ENCODE results near the gene ATP6V1G3. TPM values are rescaled to one million over a fixed set of nuclear protein-coding genes. Genes with fewer than 3 reads are reported as not detected.
"Not testable (repeated sequence)": the region's sequence is repeated elsewhere in the genome, so short reads cannot be mapped to it uniquely, and the experiment has no call there.

Gene ATP6V1G3
- total RNA-seq, 1 donor from 2014 or later, result not detected

GRCh38 chr1:198543670-198544260 is 3.3 kb upstream of the ATP6V1G3 start:
- DNase-seq (ENCODE audit: low spot score), result no peak

- DNase-seq (ENCODE audit: low spot score), result no peak
Measured at GRCh38 chr1:198542632-198543031, 2.2 kb upstream of the ATP6V1G3 start.

DNA sequence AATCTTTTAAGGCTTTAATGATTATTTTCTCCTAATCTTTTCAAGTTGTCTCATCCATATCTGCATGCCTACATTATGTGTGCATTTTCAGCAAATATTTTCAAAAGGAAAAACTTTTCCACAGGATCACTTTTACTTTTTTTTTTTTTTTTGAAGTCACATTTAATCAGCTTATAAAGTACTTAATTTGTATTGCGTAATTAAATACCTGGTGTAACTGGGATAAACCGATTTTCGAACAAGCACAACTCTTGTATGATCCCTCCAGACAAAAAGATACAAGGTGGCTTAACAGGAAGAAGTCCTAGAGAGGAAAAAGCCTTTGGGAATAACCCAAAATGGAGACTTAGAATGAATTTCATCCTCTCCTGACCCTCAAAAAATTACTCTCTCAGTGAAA is 1.3 kb upstream of the ATP6V1G3 start:
- no peak for DNase-seq (ENCODE audit: low spot score)

- DNase-seq (ENCODE audit: low spot score), result no peak
Measured at GRCh38 chr1:198538579-198539364, 1.7 kb downstream of the ATP6V1G3 start.

- DNase-seq (ENCODE audit: low spot score), result no peak
Measured at GRCh38 chr1:198535631-198536030, 4.8 kb downstream of the ATP6V1G3 start.

DNA sequence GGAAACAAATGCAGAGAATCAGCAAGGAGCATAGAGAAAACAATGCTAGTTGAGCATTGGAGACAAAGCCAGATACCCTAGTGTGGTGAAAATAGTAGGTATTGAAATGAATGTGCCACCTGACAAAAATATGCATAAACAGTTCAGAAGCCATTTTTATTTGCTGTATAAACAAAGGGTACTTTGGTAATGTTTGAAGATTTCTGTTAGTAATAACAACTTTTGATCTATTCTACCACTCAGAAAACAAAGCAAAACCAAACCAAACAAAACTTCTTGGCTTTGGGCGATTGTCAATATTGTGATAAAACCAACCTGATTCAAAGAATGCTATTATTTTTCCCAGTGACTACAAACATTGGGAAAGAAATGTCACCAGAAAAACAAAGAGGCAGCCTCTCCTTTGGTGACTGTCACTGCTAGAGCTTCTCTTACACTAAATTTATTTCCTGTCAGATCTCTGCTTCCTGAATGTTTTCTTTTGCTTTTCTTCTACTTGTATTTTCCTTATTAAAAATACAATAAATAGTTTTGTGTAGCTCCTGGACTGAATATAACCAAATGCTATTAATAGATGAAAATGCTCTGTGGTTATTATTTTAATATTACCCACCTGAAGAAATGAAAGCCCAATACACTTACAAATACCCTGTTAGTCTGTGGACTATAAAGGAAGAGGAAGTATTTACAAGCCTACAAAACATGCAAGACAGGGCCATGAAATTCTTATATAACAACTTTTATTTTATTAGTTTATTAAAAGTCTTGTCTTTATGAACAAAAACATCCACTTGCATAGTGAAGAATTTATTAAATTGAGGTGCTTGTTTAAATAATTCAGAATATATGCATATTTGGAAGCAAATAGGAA is 5.7 kb downstream of the ATP6V1G3 start:
- DNase-seq (ENCODE audit: low spot score), result no peak

DNA sequence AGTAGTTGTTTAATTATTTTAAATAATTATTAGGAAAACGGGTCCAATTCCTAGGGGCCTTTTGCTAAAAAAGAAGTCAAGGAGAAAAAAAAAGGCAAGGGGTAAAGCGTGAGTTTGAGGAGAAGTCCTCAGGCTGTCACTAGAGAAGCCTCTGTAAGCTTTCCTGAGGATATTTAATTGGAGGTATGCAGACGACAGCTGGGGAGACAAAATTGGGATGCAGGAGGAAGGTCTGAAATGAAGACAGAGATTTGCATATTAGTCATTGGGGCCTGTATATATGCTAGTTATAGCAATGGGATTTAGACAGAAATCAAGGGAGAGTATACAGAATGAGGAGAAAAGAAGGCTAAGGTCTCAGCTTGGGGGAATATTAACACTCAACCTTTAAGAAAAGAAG is 8.6 kb downstream of the ATP6V1G3 start:
- DNase-seq (ENCODE audit: low spot score), result no peak

DNA sequence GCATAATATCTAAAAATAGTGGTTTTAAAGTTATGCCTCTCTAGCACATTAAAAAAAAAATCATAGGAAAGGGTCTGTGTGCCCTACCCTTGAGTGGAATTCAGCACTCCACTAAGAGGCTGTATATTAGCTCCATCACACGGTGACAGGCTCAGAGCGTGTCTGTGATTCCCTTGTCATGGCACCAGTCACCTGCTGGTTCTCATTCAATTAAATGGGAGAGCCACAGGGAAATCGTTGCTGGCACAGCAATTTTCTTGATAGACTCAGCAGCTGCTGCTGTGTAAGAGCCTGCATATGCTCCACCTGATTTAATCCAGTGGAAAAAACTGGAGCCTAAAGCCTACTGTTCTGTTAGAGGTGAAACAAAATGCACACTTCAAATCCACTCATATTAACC is 9.5 kb downstream of the ATP6V1G3 start:
- DNase-seq (ENCODE audit: low spot score), result no peak

GRCh38 chr1:198529414-198529813 is 11.1 kb downstream of the ATP6V1G3 start:
- no peak for DNase-seq (ENCODE audit: low spot score)

- DNase-seq (ENCODE audit: low spot score), result no peak
Measured at GRCh38 chr1:198528364-198528763, 12.1 kb downstream of the ATP6V1G3 start.

DNA sequence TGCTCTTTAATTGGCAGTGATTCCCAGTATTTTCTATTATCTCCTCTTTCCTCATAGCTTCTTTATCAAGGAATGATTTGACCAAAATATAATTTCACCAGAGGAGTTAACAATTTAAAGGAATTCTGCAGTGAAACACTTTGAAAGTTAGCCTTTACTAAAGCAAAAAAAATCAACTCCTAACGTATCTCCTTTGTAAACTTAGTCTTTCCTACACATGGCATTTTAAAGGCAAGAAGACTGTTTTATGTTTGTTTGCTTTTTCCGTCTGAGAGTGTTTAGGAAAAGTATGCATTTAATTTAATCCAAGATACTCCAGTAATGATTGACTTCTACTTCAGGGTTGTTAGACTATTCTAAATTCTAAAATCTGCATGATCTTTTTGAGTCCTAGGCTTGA is 15.9 kb downstream of the ATP6V1G3 start:
- DNase-seq (ENCODE audit: low spot score), result no peak

DNA sequence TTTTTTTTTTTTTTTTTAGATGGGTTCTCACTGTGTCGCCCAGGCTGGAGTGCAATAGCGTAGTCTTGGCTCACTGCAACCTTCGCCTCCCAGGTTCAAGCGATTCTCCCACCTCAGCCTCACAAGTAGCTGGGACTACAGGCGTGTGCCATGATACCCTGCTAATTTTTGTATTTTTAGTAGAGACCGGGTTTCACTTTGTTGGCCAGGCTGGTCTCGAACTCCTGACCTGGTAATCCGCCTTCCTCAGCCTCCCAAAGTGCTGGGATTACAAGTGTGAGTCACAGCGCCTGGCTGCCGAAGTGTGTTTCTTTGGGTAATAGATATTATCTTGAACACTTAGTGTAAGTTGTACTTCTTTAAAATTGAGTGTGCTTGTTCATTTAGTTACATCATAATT is 16.4 kb downstream of the ATP6V1G3 start:
- DNase-seq (ENCODE audit: low spot score), result not testable (repeated sequence)

- no peak for DNase-seq (ENCODE audit: low spot score)
Measured at GRCh38 chr1:198523182-198523950, 17.1 kb downstream of the ATP6V1G3 start.

- DNase-seq (ENCODE audit: low spot score), result no peak
Measured at GRCh38 chr1:198520524-198521254, 19.8 kb downstream of the ATP6V1G3 start.

GRCh38 chr1:198519639-198520501 is 20.6 kb downstream of the ATP6V1G3 start:
- no peak for DNase-seq (ENCODE audit: low spot score)

- no peak for DNase-seq (ENCODE audit: low spot score)
Measured at GRCh38 chr1:198517623-198518199, 22.8 kb downstream of the ATP6V1G3 start.

DNA sequence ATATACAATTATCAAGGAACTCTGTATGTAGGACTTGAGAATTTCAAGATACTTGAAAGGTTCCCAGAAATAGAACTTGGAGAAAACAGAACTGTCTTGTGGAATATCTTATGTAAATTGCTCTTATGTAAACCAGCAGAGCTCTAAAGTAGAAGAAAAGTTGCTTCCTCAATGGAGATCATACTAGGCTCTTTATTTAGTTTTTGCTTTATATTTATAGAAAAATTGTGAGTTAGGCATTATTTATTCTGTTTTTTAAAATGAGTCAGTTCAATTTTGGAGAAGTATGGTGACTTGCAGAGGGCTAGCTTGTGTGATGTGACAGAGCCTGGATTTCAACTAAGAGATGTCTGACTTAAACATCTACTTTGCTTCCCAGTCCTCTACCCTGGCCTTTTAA is 40.4 kb downstream of the ATP6V1G3 start:
- DNase-seq (ENCODE audit: low spot score), result no peak

- DNase-seq (ENCODE audit: low spot score), result no peak
Measured at GRCh38 chr1:198499588-198499987, 40.9 kb downstream of the ATP6V1G3 start.

GRCh38 chr1:198498881-198499280 is 41.6 kb downstream of the ATP6V1G3 start:
- no peak for DNase-seq (ENCODE audit: low spot score)

Measured in mesenteric fat pad (tissue), 1 donor.